SU-DHL-6 (cell line): ENCODE results near the gene TMEM187.

ENCODE experiments used
- CTCF ChIP-seq: fragments of 200-600 bp; sonication (generic); IDR thresholded peaks from one replicate; pipeline ENCODE4 v1.5.1; 2017; ENCODE audit warnings: antibody characterized with exemption, mild to moderate bottlenecking, low read length, moderate library complexity; ENCODE audit not compliant: insufficient read depth, poor library complexity, severe bottlenecking
- EZH2phosphoT487 ChIP-seq: fragments of 200-600 bp; sonication (generic), shearing (Covaris generic); conservative IDR thresholded peaks from 2 replicates; pipeline ENCODE4 v1.6.1; 2018; ENCODE audit warnings: mild to moderate bottlenecking, antibody characterized with exemption, low read length, moderate library complexity, mixed read lengths

GRCh38 chrX:154032160-154032559, 59.6 kb downstream of the TMEM187 start:
- TF ChIP-seq CTCF (no peak), EZH2phosphoT487 (no peak)
